HEK293 (cell line): Measurements from ENCODE around the gene SH3GL1.

Source experiments
- EGR2 ChIP-seq: fragments of 450-650 bp; formaldehyde crosslinking; IDR thresholded peaks from 2 replicates; pipeline ENCODE4 v1.5.1; 2016; ENCODE audit warnings: low read depth, missing biosample characterization, missing genetic modification characterization
- GLIS2 ChIP-seq: fragments of 450-650 bp; formaldehyde crosslinking; IDR thresholded peaks from 2 replicates; pipeline ENCODE4 v1.5.1; 2016; ENCODE audit warnings: missing biosample characterization, missing genetic modification characterization
- IKZF3 ChIP-seq: fragments of 450-650 bp; IDR thresholded peaks from 2 replicates; pipeline ENCODE4 v1.5.0; 2018; ENCODE audit warnings: missing biosample characterization, mild to moderate bottlenecking, missing genetic modification characterization, moderate library complexity
- KLF10 ChIP-seq: fragments of 450-650 bp; IDR thresholded peaks from 2 replicates; pipeline ENCODE4 v1.5.1; 2018; ENCODE audit warnings: missing biosample characterization, mild to moderate bottlenecking, missing genetic modification characterization
- KLF16 ChIP-seq: fragments of 450-650 bp; formaldehyde crosslinking; IDR thresholded peaks from 2 replicates; pipeline ENCODE4 v1.5.1; 2017; ENCODE audit warnings: missing biosample characterization, missing genetic modification characterization
- KLF17 ChIP-seq: fragments of 450-650 bp; formaldehyde crosslinking; IDR thresholded peaks from 2 replicates; pipeline ENCODE4 v1.5.1; 2016; ENCODE audit warnings: missing biosample characterization, missing genetic modification characterization
- REST ChIP-seq: fragments of 450-650 bp; formaldehyde crosslinking; IDR thresholded peaks from 2 replicates; pipeline ENCODE4 v1.5.1; 2016; ENCODE audit warnings: missing biosample characterization, missing genetic modification characterization
- ZBTB11 ChIP-seq: fragments of 450-650 bp; formaldehyde crosslinking; conservative IDR thresholded peaks from 2 replicates; pipeline ENCODE4 v1.5.1; 2016; ENCODE audit warnings: low read depth, missing biosample characterization, missing genetic modification characterization
- ZBTB20 ChIP-seq: fragments of 450-650 bp; formaldehyde crosslinking; IDR thresholded peaks from 2 replicates; pipeline ENCODE4 v1.5.1; 2016; ENCODE audit warnings: missing biosample characterization, missing genetic modification characterization
- ZBTB26 ChIP-seq: fragments of 450-650 bp; formaldehyde crosslinking; optimal IDR thresholded peaks from 2 replicates; pipeline ENCODE3; 2016; ENCODE audit warnings: missing biosample characterization, mild to moderate bottlenecking, missing genetic modification characterization
- ZBTB44 ChIP-seq: fragments of 450-650 bp; IDR thresholded peaks from 2 replicates; pipeline ENCODE4 v1.5.1; 2018; ENCODE audit warnings: missing biosample characterization, mild to moderate bottlenecking, missing genetic modification characterization
- ZBTB8A ChIP-seq: fragments of 450-650 bp; formaldehyde crosslinking; IDR thresholded peaks from 2 replicates; pipeline ENCODE4 v1.5.1; 2016; ENCODE audit warnings: missing biosample characterization, missing genetic modification characterization
- ZFHX2 ChIP-seq: fragments of 450-650 bp; formaldehyde crosslinking; conservative IDR thresholded peaks from 2 replicates; pipeline ENCODE4 v1.5.1; 2016; ENCODE audit warnings: missing biosample characterization, missing genetic modification characterization
- ZNF132 ChIP-seq: fragments of 450-650 bp; formaldehyde crosslinking; IDR thresholded peaks from 2 replicates; pipeline ENCODE4 v1.5.1; 2017; ENCODE audit warnings: missing biosample characterization, missing genetic modification characterization, borderline replicate concordance
- ZNF221 ChIP-seq: fragments of 450-650 bp; formaldehyde crosslinking; IDR thresholded peaks from 2 replicates; pipeline ENCODE4 v1.5.1; 2017; ENCODE audit warnings: missing biosample characterization, missing genetic modification characterization, borderline replicate concordance
- ZNF24 ChIP-seq: fragments of 450-650 bp; formaldehyde crosslinking; IDR thresholded peaks from 2 replicates; pipeline ENCODE4 v1.5.1; 2016; ENCODE audit warnings: missing biosample characterization, missing genetic modification characterization
- ZNF324 ChIP-seq: fragments of 450-650 bp; formaldehyde crosslinking; IDR thresholded peaks from 2 replicates; pipeline ENCODE4 v1.5.1; 2016; ENCODE audit warnings: missing biosample characterization, missing genetic modification characterization
- ZNF354C ChIP-seq: fragments of 450-650 bp; formaldehyde crosslinking; IDR thresholded peaks from 2 replicates; pipeline ENCODE4 v1.5.1; 2016; ENCODE audit warnings: missing biosample characterization, missing genetic modification characterization, low read depth, borderline replicate concordance
- ZNF391 ChIP-seq: fragments of 450-650 bp; formaldehyde crosslinking; IDR thresholded peaks from 2 replicates; pipeline ENCODE4 v1.5.1; 2016; ENCODE audit warnings: low read depth, missing biosample characterization, missing genetic modification characterization, borderline replicate concordance
- ZNF501 ChIP-seq: fragments of 450-650 bp; formaldehyde crosslinking; IDR thresholded peaks from 2 replicates; pipeline ENCODE4 v1.5.1; 2016; ENCODE audit warnings: missing biosample characterization, missing genetic modification characterization
- ZNF639 ChIP-seq: fragments of 450-650 bp; formaldehyde crosslinking; IDR thresholded peaks from 2 replicates; pipeline ENCODE4 v1.5.1; 2016; ENCODE audit warnings: missing biosample characterization, missing genetic modification characterization
- ZNF660 ChIP-seq: fragments of 450-650 bp; IDR thresholded peaks from 2 replicates; pipeline ENCODE4 v1.5.1; 2018; ENCODE audit warnings: missing biosample characterization, mild to moderate bottlenecking, missing genetic modification characterization
- ZNF704 ChIP-seq: fragments of 450-650 bp; formaldehyde crosslinking; IDR thresholded peaks from 2 replicates; pipeline ENCODE4 v1.5.1; 2016; ENCODE audit warnings: missing biosample characterization, missing genetic modification characterization
- ZNF843 ChIP-seq: fragments of 450-650 bp; formaldehyde crosslinking; IDR thresholded peaks from 2 replicates; pipeline ENCODE4 v1.5.1; 2016; ENCODE audit warnings: missing biosample characterization, missing genetic modification characterization

Gene SH3GL1

GRCh38 chr19:4400135-4400936 lies at the start of gene SH3GL1 (continued):
- TF ChIP-seq EGR2: 0 out of 2 replicates have a peak, but pooled peaks have one; percentile 14
- peak; percentile 96 for TF ChIP-seq ZNF639 (tag by site-specific recombination)
- TF ChIP-seq ZNF391: peak; percentile 66; the same call in 1 of the 2 replicates
- TF ChIP-seq KLF16: peak; percentile 70
- TF ChIP-seq ZBTB20 (tag by site-specific recombination): peak; percentile 95
- TF ChIP-seq ZNF843 (tag by site-specific recombination): 0 out of 2 replicates have a peak, but pooled peaks have one; percentile 17
- TF ChIP-seq GLIS2 (tag by site-specific recombination): peak; percentile 35
- 0 out of 2 replicates have a peak, but pooled peaks have one; percentile 10 for TF ChIP-seq REST (tag by site-specific recombination)
- 0 out of 2 replicates have a peak, but pooled peaks have one; percentile 26 for TF ChIP-seq ZNF501 (tag by site-specific recombination)
- peak; percentile 30; the same call in 1 of the 2 replicates for TF ChIP-seq ZFHX2 (tag by site-specific recombination)
- TF ChIP-seq IKZF3 (tag by site-specific recombination): peak; percentile 71; the same call in 1 of the 2 replicates
- peak; percentile 98 for TF ChIP-seq ZNF660 (tag by site-specific recombination)
- peak; percentile 70; the same call in 1 of the 2 replicates for TF ChIP-seq ZNF221
- peak; percentile 58; the same call in 1 of the 2 replicates for TF ChIP-seq KLF10 (tag by site-specific recombination)
- peak; percentile 93 for TF ChIP-seq ZNF324 (tag by site-specific recombination)
- TF ChIP-seq KLF17: peak; percentile 83
- TF ChIP-seq ZNF24 (tag by site-specific recombination): peak; percentile 80; the same call in 1 of the 2 replicates
- no peak for TF ChIP-seq ZNF132 (tag by site-specific recombination)
- peak; percentile 78 for TF ChIP-seq ZBTB26 (tag by site-specific recombination)
- TF ChIP-seq ZBTB44: peak; percentile 78
- TF ChIP-seq ZNF354C (tag by site-specific recombination): 0 out of 2 replicates have a peak, but pooled peaks have one; percentile 3
- TF ChIP-seq ZBTB11 (tag by site-specific recombination): peak; percentile 41; the same call in 1 of the 2 replicates
- peak; percentile 18; the same call in 1 of the 2 replicates for TF ChIP-seq ZBTB8A (tag by site-specific recombination)
- no peak for TF ChIP-seq ZNF704 (tag by site-specific recombination)
